ENCODE measurements around the gene CTU2. TPM values are rescaled to one million over a fixed set of nuclear protein-coding genes. Genes with fewer than 3 reads are reported as not detected.

CTU2 gene
- polyA plus RNA-seq, 1 experiment = 16.9 TPM

DNA sequence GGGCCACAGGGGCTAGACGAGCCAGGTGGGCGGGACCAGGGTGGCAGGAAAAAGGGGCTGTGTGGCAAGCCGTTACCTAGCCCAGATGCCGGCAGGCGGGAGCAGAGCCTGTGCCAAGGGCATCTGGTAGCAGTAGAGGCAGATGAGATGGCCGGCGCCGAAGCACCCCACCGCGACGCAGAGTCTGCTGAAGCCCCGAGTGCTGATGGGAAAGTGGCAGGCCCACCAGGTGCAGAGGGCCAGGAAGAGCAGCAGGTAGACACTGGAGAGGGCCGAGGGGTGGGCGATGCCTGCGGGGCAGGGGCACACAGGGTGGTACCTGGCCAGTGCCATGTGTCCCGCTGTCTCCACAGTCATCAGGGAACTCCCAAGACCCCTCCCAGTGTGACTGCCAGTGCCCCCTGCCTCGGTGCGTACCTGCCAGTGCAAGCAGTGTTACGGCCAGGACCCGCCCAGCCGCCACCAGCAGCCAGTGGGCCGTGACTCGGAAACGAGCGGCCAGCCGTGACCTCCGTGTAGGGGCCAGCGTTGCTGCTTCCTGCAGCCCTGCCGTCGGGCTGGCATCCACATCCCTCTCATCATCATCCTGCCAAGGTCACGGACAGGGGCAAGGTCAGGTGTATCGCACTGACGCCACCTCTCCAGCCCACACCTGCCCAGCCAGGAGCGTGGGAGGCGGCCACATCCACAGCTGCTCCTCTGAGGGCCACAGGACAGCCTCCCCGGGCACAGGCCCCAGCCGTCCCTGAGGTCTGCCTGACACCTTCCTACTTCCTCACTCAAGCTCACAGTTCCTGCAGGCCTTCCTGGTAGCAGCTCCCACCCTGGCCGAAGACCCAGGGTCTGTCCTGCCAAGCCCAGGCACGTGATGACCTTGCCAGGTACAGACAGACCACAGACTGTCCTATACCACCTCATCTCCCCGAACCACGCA is 32.1 kb downstream of the CTU2 start:
- Histone ChIP-seq H3K36me3 (ENCODE audit: control insufficient read depth, insufficient read depth, low read length) (peaks cover 50% of the 10 kb centered on the region), H3K4me3 (ENCODE audit: low read depth, low read length) (no peak overlapping the region), H3K27me3 (ENCODE audit: control insufficient read depth, insufficient read depth, low read length) (no peaks in the 10 kb centered on the region)
- POLR2A ChIA-PET = no interaction called here
- CTCF ChIA-PET = interaction anchor here (0.5 to 10.9 kb wide), 20 partner anchors 8 to 482 kb away, joined by 3 to 111 read pairs (median 10); partner anchors contain the start of genes CDH15, CDT1, GALNS and PIEZO1
- TF ChIP-seq, protein P1, sequence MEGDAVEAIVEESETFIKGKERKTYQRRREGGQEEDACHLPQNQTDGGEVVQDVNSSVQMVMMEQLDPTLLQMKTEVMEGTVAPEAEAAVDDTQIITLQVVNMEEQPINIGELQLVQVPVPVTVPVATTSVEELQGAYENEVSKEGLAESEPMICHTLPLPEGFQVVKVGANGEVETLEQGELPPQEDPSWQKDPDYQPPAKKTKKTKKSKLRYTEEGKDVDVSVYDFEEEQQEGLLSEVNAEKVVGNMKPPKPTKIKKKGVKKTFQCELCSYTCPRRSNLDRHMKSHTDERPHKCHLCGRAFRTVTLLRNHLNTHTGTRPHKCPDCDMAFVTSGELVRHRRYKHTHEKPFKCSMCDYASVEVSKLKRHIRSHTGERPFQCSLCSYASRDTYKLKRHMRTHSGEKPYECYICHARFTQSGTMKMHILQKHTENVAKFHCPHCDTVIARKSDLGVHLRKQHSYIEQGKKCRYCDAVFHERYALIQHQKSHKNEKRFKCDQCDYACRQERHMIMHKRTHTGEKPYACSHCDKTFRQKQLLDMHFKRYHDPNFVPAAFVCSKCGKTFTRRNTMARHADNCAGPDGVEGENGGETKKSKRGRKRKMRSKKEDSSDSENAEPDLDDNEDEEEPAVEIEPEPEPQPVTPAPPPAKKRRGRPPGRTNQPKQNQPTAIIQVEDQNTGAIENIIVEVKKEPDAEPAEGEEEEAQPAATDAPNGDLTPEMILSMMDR (IDR thresholded peaks at IDR 0.05; ENCODE audit: insufficient read depth, low read depth, low read length) = no peak
- DNase-seq (ENCODE audit: low read depth) = no peak

DNA sequence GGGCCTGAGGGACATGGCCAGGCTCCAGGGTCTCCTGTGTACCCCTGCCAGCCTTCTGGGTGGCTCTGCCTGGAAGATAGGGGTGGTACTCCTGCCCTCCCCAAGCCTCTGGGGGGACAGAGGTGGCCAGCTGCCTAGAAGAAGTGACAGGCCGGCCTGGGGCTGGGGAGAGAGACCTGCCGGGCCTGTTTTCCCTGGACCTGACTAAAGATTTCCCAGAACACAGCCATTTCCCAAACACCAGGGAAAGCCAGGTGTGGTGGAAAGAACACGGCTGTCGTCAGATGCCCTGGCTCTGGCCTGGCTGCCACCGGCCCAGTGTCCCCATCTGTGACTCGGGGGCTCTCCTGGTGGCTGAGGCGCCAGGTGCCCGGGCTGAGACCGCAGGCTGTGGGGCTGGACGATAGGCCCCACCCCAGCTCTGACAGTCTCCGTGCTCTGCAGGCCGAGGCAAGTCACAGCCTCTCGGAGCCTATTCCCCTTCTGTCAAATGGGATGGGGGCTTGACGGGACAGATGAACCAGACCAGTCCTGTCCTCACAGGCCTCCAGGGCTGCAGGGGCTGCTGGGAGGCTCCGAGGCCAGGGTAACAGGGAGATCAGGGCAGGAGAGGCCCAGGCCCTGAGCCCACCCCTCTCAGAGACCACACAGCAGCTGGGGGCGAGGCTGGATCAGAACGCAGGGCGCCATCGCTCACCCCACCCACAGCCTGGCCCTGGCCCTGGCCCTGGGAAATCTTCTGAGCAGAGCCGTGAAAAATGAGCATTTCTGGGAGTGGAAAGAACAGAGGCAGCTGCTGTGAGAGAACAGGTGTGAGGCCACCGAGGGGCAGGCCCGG is 33.1 kb downstream of the CTU2 start:
- TF ChIP-seq, protein P1 (IDR thresholded peaks at IDR 0.05; ENCODE audit: insufficient read depth, low read depth, low read length) = no peak
- ChIA-PET CTCF (interaction anchor here (1.1 to 10.9 kb wide), 3 partner anchors 16 to 428 kb away, joined by 3 to 111 read pairs (median 5); partner anchors contain the start of gene PIEZO1), POLR2A (no interaction called here)
- peaks cover 43% of the 10 kb centered on the region for H3K36me3 ChIP-seq (ENCODE audit: control insufficient read depth, insufficient read depth, low read length)
- H3K27me3 ChIP-seq (ENCODE audit: control insufficient read depth, insufficient read depth, low read length) = no peaks in the 10 kb centered on the region
- no peak for DNase-seq (ENCODE audit: low read depth)
- no peak overlapping the region for H3K4me3 ChIP-seq (ENCODE audit: low read depth, low read length)

DNA sequence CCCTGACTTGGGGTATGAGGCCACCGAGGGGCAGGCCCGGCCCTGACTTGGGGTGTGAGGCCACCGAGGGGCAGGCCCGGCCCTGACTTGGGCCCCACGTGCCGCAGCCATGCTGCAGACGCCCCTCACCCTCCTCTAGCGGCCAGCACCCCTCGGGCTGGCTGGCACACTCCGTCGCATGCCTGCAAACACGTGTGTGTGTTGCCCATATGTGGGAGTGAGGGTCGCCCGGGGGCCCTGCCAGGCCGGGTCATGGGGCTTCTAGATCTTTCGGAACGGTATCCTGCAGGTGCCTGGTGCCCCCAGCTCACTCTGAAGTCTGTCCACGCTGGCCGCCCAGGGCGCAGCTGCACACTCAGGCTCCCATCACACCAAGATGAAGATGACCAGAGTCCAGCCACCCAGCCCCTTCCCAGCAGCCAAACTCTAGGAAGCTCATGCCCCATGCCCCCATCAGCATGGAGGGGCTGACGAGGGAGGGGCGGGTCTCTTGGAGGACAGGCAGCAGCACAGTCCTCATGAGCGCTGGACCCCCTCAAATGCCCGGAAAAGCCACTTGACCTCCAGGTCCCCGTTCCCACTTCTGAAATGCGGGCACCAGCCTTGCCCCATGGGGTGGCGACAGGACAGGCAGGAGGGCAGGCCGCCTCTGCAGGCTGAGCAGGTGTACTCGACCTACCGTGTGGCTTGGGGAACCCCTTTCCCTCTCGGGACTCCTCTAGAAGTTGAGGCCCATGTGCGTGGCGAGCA is 33.8 kb downstream of the CTU2 start:
- Histone ChIP-seq H3K27me3 (ENCODE audit: control insufficient read depth, insufficient read depth, low read length) (no peaks in the 10 kb centered on the region), H3K36me3 (ENCODE audit: control insufficient read depth, insufficient read depth, low read length) (peaks cover 41% of the 10 kb centered on the region), H3K4me3 (ENCODE audit: low read depth, low read length) (no peak overlapping the region)
- ChIA-PET POLR2A (no interaction called here), CTCF (interaction anchor here (1.1 to 10.9 kb wide), 4 partner anchors 15 to 427 kb away, joined by 3 to 111 read pairs (median 4); partner anchors contain the start of gene PIEZO1)
- DNase-seq (ENCODE audit: low read depth) = no peak
- TF ChIP-seq, protein P1 (IDR thresholded peaks at IDR 0.05; ENCODE audit: insufficient read depth, low read depth, low read length) = no peak

DNA sequence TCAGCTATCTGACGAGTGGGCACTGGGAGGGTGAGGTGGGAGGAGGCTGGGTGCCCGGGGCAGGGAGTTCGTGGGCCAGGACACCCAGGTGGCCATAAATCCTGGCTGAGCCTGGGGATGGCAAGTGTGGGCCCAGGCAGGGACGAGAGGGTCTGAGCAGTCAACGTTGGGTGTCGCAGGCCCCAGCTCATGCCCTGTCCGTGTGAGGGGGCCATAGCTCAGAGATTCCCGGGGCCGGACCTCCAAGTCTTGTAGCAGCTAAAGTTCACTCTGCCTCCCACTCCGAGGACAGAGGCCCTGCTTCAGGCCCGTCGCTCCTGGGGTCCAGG is 34.4 kb downstream of the CTU2 start:
- Histone ChIP-seq H3K4me3 (ENCODE audit: low read depth, low read length) (no peak overlapping the region), H3K36me3 (ENCODE audit: control insufficient read depth, insufficient read depth, low read length) (peaks cover 35% of the 10 kb centered on the region), H3K27me3 (ENCODE audit: control insufficient read depth, insufficient read depth, low read length) (no peaks in the 10 kb centered on the region)
- TF ChIP-seq, protein P1 (IDR thresholded peaks at IDR 0.05; ENCODE audit: insufficient read depth, low read depth, low read length) = no peak
- DNase-seq (ENCODE audit: low read depth) = no peak
- ChIA-PET POLR2A (no interaction called here), CTCF (interaction anchor here (1.1 to 10.9 kb wide), 4 partner anchors 14 to 427 kb away, joined by 3 to 111 read pairs (median 4); partner anchors contain the start of gene PIEZO1)

All from BJ (cell line).